H1 (cell line): Measurements from ENCODE around the gene UGGT1. TPM values are rescaled to one million over a fixed set of nuclear protein-coding genes. Genes with fewer than 3 reads are reported as not detected.

Experiments used
- CTCF ChIA-PET: fragments of 300-600 bp; sonication (Branson Sonifier 250); formaldehyde crosslinking; loops from one replicate; lab custom pipeline; 2021; ENCODE audit not compliant: partially characterized antibody; lab: Charles Lee
- POLR2A ChIA-PET: fragments of 300-600 bp; sonication (Branson Sonifier 250); formaldehyde crosslinking; loops from one replicate; lab custom pipeline; 2021; ENCODE audit warnings: inconsistent platforms; ENCODE audit not compliant: partially characterized antibody; lab: Charles Lee
- DNase-seq, 2 experiments: peaks; one replicate each; pipeline versions ENCODE4 v3.0.0 to v3.0.0-alpha.2; 2010 to 2022; ENCODE audit warnings: low spot score in 2 of 2, low read depth in 1 of 2, mixed read lengths in 1 of 2
- FAIRE-seq: peaks from 2 replicates; lab custom pipeline; 2011; peaks lifted over from hg19 to GRCh38; lab: Jason Lieb, UNC
- H2AFZ ChIP-seq: 2 replicates; pipeline ENCODE4 v1.8.1; 2012; ENCODE audit warnings: low read length, inconsistent platforms
- H2AK5ac ChIP-seq: 2 replicates; pipeline ENCODE4 v1.6.1; 2013; ENCODE audit warnings: low read depth, low read length
- H2BK120ac ChIP-seq: replicated peaks from 2 replicates; pipeline ENCODE3; 2013; ENCODE audit warnings: low read depth, low read length, inconsistent platforms
- H2BK12ac ChIP-seq: 2 replicates; pipeline ENCODE4 v1.6.1; 2013; ENCODE audit warnings: low read depth, low read length
- H2BK15ac ChIP-seq: 2 replicates; pipeline ENCODE4 v1.6.1; 2013; ENCODE audit warnings: low read length
- H2BK20ac ChIP-seq: 2 replicates; pipeline ENCODE4 v1.6.1; 2013; ENCODE audit warnings: low read length
- H2BK5ac ChIP-seq: 2 replicates; pipeline ENCODE4 v1.6.1; 2013; ENCODE audit warnings: low read depth, low read length
- H3K14ac ChIP-seq: 2 replicates; pipeline ENCODE4 v1.6.1; 2013; ENCODE audit warnings: inconsistent platforms; ENCODE audit not compliant: insufficient read length
- H3K18ac ChIP-seq: 2 replicates; pipeline ENCODE4 v1.6.1; 2013; ENCODE audit warnings: low read length; ENCODE audit errors: extremely low read depth
- H3K23ac ChIP-seq: 2 replicates; pipeline ENCODE4 v1.6.1; 2013; ENCODE audit warnings: inconsistent platforms; ENCODE audit not compliant: insufficient read length
- H3K23me2 ChIP-seq: 2 replicates; pipeline ENCODE4 v1.6.1; 2013; ENCODE audit warnings: low read depth, low read length
- H3K27ac ChIP-seq: 2 replicates; pipeline ENCODE4 v1.6.1; 2011; ENCODE audit warnings: low read depth, low read length, inconsistent platforms
- H3K27me3 ChIP-seq, 4 experiments: replicated peaks in 1 of 4; 1 replicate in 1 of 4; 2 replicates in 3 of 4; pipeline versions ENCODE4 v1.6.1 to v1.8.1; 2011 to 2013; ENCODE audit warnings: low read length in 3 of 4, mild to moderate bottlenecking in 3 of 4, inconsistent platforms in 2 of 4, mixed read lengths in 2 of 4, moderate library complexity in 1 of 4; ENCODE audit not compliant: control insufficient read depth in 3 of 4, insufficient read depth in 3 of 4; ENCODE audit errors: extremely low read depth in 1 of 4
- H3K36me3 ChIP-seq, 4 experiments: 2 replicates each; pipeline versions ENCODE4 v1.6.1 to v1.8.1; 2011 to 2013; ENCODE audit warnings: mild to moderate bottlenecking in 4 of 4, low read length in 3 of 4, moderate library complexity in 2 of 4, control low read depth in 1 of 4, inconsistent platforms in 1 of 4; ENCODE audit not compliant: insufficient read depth in 4 of 4, control insufficient read depth in 2 of 4
- H3K4ac ChIP-seq: replicated peaks from 2 replicates; pipeline ENCODE3; 2013; ENCODE audit warnings: low read length, low read depth, mixed read lengths, inconsistent platforms; ENCODE audit not compliant: insufficient read length
- H3K4me1 ChIP-seq, 4 experiments: replicated peaks in 1 of 4; 1 replicate in 1 of 4; 2 replicates in 3 of 4; pipeline versions ENCODE4 v1.6.1 to v1.8.1; 2011 to 2013; ENCODE audit warnings: low read length in 3 of 4, inconsistent platforms in 2 of 4, mixed read lengths in 1 of 4; ENCODE audit not compliant: insufficient read depth in 4 of 4, control insufficient read depth in 3 of 4
- H3K4me2 ChIP-seq, 2 experiments: 2 replicates each; pipeline versions ENCODE4 v1.6.1 to v1.8.1; 2011 to 2013; ENCODE audit warnings: low read depth in 2 of 2, low read length in 2 of 2, control low read depth in 1 of 2, inconsistent platforms in 1 of 2, mild to moderate bottlenecking in 1 of 2; ENCODE audit not compliant: insufficient read depth in 1 of 2
- H3K4me3 ChIP-seq, 4 experiments: fragments of 200-600, 300-600 bp in 1 of 4; sonication (generic), shearing (Covaris generic), sonication (Bioruptor Twin) in 1 of 4; 2 replicates each; pipeline versions ENCODE4 v1.5.1 to v1.8.1; 2011 to 2016; ENCODE audit warnings: low read length in 4 of 4, low read depth in 3 of 4, control low read depth in 2 of 4, inconsistent platforms in 2 of 4, mild to moderate bottlenecking in 2 of 4, mixed read lengths in 1 of 4, moderate library complexity in 1 of 4; ENCODE audit not compliant: insufficient read depth in 2 of 4; ENCODE audit errors: extremely low read depth in 1 of 4
- H3K56ac ChIP-seq: replicated peaks from 2 replicates; pipeline ENCODE3; 2013; ENCODE audit warnings: low read depth, mild to moderate bottlenecking, mixed read lengths, low read length, inconsistent platforms; ENCODE audit not compliant: insufficient read length
- H3K79me1 ChIP-seq: 2 replicates; pipeline ENCODE4 v1.6.1; 2013; ENCODE audit warnings: low read depth, low read length, control low read depth
- H3K79me2 ChIP-seq, 2 experiments: 2 replicates each; pipeline versions ENCODE4 v1.6.1 to v1.8.1; 2012 to 2013; ENCODE audit warnings: low read length in 2 of 2, mild to moderate bottlenecking in 2 of 2, inconsistent platforms in 1 of 2; ENCODE audit not compliant: insufficient read depth in 2 of 2, control insufficient read depth in 1 of 2
- H3K9ac ChIP-seq, 4 experiments: replicated peaks in 1 of 4; 1 replicate in 1 of 4; 2 replicates in 3 of 4; pipeline versions ENCODE4 v1.6.1 to v1.8.1; 2011 to 2013; ENCODE audit warnings: low read depth in 3 of 4, low read length in 3 of 4, control low read depth in 2 of 4, mild to moderate bottlenecking in 2 of 4, moderate library complexity in 2 of 4, inconsistent platforms in 1 of 4; ENCODE audit errors: extremely low read depth in 1 of 4
- H3K9me3 ChIP-seq, 2 experiments: 2 replicates each; pipeline versions ENCODE4 v1.6.1 to v1.8.1; 2012 to 2013; ENCODE audit warnings: mild to moderate bottlenecking in 2 of 2, moderate library complexity in 2 of 2, control low read depth in 1 of 2, inconsistent platforms in 1 of 2, low read depth in 1 of 2, low read length in 1 of 2, mixed read lengths in 1 of 2; ENCODE audit not compliant: insufficient read depth in 2 of 2
- H4K20me1 ChIP-seq, 2 experiments: replicated peaks in 1 of 2; 2 replicates each; pipeline versions ENCODE3 to v1.8.1; 2011 to 2013; ENCODE audit warnings: inconsistent platforms in 2 of 2, low read length in 2 of 2, mild to moderate bottlenecking in 1 of 2; ENCODE audit not compliant: insufficient read depth in 2 of 2, control insufficient read depth in 1 of 2
- H4K5ac ChIP-seq: 2 replicates; pipeline ENCODE4 v1.6.1; 2013; ENCODE audit warnings: low read length, low read depth, mixed read lengths, inconsistent platforms; ENCODE audit not compliant: insufficient read length
- H4K8ac ChIP-seq: 2 replicates; pipeline ENCODE4 v1.8.0; 2013; ENCODE audit warnings: mild to moderate bottlenecking, moderate library complexity, low read length, inconsistent platforms; ENCODE audit not compliant: insufficient read depth; ENCODE audit errors: extremely low read depth
- H4K91ac ChIP-seq: replicated peaks from 2 replicates; pipeline ENCODE3; 2013; ENCODE audit warnings: low read length, mixed read lengths, inconsistent platforms; ENCODE audit not compliant: insufficient read length
- BACH1 ChIP-seq: IDR thresholded peaks from 2 replicates; pipeline ENCODE4 v1.6.1; 2012; ENCODE audit warnings: low read length, improper control_type of control experiment
- BCL11A ChIP-seq, 2 experiments: IDR thresholded peaks; one replicate each; pipeline ENCODE4 v1.6.1; 2011; ENCODE audit warnings: low read depth in 2 of 2, low read length in 2 of 2, mild to moderate bottlenecking in 2 of 2
- CBX8 ChIP-seq: fragments of 300-800, 300-1000 bp; sonication (generic); IDR thresholded peaks from 2 replicates; pipeline ENCODE4 v1.7.1; 2016; ENCODE audit warnings: low read depth, low read length, borderline replicate concordance
- EP300 ChIP-seq, 2 experiments: IDR thresholded peaks; 1 replicate in 1 of 2; 2 replicates in 1 of 2; pipeline ENCODE4 v1.6.1; 2011 to 2012; ENCODE audit warnings: low read depth in 2 of 2, low read length in 2 of 2, mild to moderate bottlenecking in 2 of 2, borderline replicate concordance in 1 of 2, inconsistent platforms in 1 of 2, moderate library complexity in 1 of 2
- NANOG ChIP-seq: IDR thresholded peaks from 2 replicates; pipeline ENCODE4 v1.6.1; 2011; ENCODE audit warnings: low read length, low read depth, mild to moderate bottlenecking, inconsistent platforms; ENCODE audit not compliant: insufficient read depth, poor library complexity, severe bottlenecking
- SP2 ChIP-seq: IDR thresholded peaks from 2 replicates; pipeline ENCODE4 v1.6.1; 2012; ENCODE audit warnings: mild to moderate bottlenecking, low read length, inconsistent platforms
- SP4 ChIP-seq: IDR thresholded peaks from 2 replicates; pipeline ENCODE4 v1.6.1; 2012; ENCODE audit warnings: low read length, inconsistent platforms
- TCF12 ChIP-seq: IDR thresholded peaks from 2 replicates; pipeline ENCODE4 v1.6.1; 2011; ENCODE audit warnings: low read depth, mild to moderate bottlenecking, low read length
- YY1 ChIP-seq: IDR thresholded peaks from 2 replicates; pipeline ENCODE4 v1.6.1; 2011; ENCODE audit warnings: low read depth, mild to moderate bottlenecking, low read length
- WGBS, 2 experiments: shearing (Covaris generic) in 1 of 2; methylation state at CpG; one replicate each; pipeline versions ENCODE4 v1.1.6 to v1.1.7; 2013 to 2015; ENCODE audit warnings: low lambda C conversion rate in 2 of 2, mixed read lengths in 2 of 2, inconsistent platforms in 1 of 2, low coverage in 1 of 2, missing lambda C conversion rate in 1 of 2; ENCODE audit not compliant: insufficient replicate concordance in 2 of 2, insufficient coverage in 1 of 2, insufficient read length in 1 of 2; ENCODE audit errors: extremely low coverage in 1 of 2, missing lambda C conversion rate in 1 of 2; 5-methylcytosine and 5-hydroxymethylcytosine counted together
- polyA plus RNA-seq, 7 experiments: library from polyadenylated mRNA; depleted of rRNA in 3 of 7; stranded (reverse) in 5 of 7; unstranded in 2 of 7; fragments of >200 nt in 5 of 7; fragments of 200-250 nt in 2 of 7; gene quantifications; 1 replicate in 5 of 7; 2 replicates in 1 of 7; 4 replicates in 1 of 7; pipeline versions ENCODE4 v1.2.1 to v1.2.3, GENCODE V29; 2011 to 2013; ENCODE audit warnings: missing spikeins in 2 of 7, mixed read lengths in 2 of 7
- total RNA-seq: library from RNA; stranded (reverse); fragmentation: NEBNext Ultra II Directional; extraction: Animal tissue kit (Norgen Biotek cat#: 25700); gene quantifications from 2 replicates; pipeline ENCODE4 v1.2.1, GENCODE V29; 2021
- TF ChIP-seq, protein P1 (sequence below), 3 experiments: IDR thresholded peaks; 1 replicate in 2 of 3; 2 replicates in 1 of 3; pipeline versions ENCODE4 v1.5.1 to v1.6.1; 2011; ENCODE audit warnings: low read length in 3 of 3, mild to moderate bottlenecking in 3 of 3, inconsistent platforms in 2 of 3, low read depth in 1 of 3, moderate library complexity in 1 of 3; ENCODE audit not compliant: insufficient read depth in 1 of 3; ENCODE audit errors: control extremely low read depth in 1 of 3
- TF ChIP-seq, protein P2 (sequence below): IDR thresholded peaks from 2 replicates; pipeline ENCODE4 v1.6.1; 2012; ENCODE audit warnings: inconsistent platforms

The UGGT1 gene
- total and polyA plus RNA-seq, 2 of the 8 experiments (the other 6 are each of a cell fraction or from before 2014, with no cell fraction given), result 14.9 to 57.3 TPM

DNA sequence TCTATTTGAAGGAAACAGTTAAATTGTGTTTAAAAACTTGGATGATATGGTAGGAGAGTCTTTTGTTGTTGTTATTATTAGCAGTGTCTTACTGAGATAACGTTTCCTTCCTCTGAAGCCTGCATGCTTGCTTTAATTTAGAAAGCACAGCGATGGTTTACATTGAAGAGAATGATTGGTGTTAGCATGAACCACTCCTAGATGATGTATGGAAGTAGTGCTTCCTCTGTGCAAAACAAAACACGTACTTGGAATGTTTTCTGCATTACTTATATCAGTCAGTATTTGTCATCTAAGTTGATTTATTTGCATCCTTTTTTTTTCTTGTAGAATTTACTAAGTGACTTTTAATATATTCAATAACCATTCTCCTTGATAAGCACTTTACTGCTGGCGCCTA lies 89.0 kb downstream of the UGGT1 start:
- Histone ChIP-seq H3K4me1 (no peaks in the 10 kb centered on the region), H3K27ac (no peak overlapping the region), H3K4me3 (no peak overlapping the region), H3K9ac (no peak overlapping the region), H3K9me3 (no peaks in the 10 kb centered on the region), H3K4me2 (no peak overlapping the region), H4K8ac (no peak overlapping the region), H2AK5ac (no peak overlapping the region), H2BK5ac (no peak overlapping the region), H2AFZ (no peak overlapping the region), H3K56ac (no peak overlapping the region), H3K18ac (no peak overlapping the region), H2BK15ac (no peak overlapping the region), H4K5ac (no peak overlapping the region), H3K4ac (no peak overlapping the region), H4K20me1 (no peaks in the 10 kb centered on the region), H3K14ac (no peak overlapping the region), H3K27me3 (no peaks in the 10 kb centered on the region), H2BK20ac (no peak overlapping the region), H3K23ac (no peak overlapping the region), H4K91ac (no peak overlapping the region), H2BK120ac (no peak overlapping the region), H3K79me1 (no peaks in the 10 kb centered on the region), H2BK12ac (no peak overlapping the region), H3K23me2 (no peaks in the 10 kb centered on the region), H3K36me3 (peaks cover 9 to 77% (median 48%) of the 10 kb centered on the region in 4 experiments; a peak in 7 of 8 replicates), H3K79me2 (no peaks in the 10 kb centered on the region)
- POLR2A ChIA-PET, result no interaction called here
- DNase-seq, result no peak
- CTCF ChIA-PET, result interaction anchor here (0.9 to 2.0 kb wide), 8 partner anchors 11 to 126 kb away, joined by 3 to 7 read pairs (median 4); no protein-coding TSS in a partner anchor
- whole genome bisulfite sequencing, 2 experiments, result 88% methylated on average over 4 of the region's 4 CpGs; no CpG with 5 or more reads in 1 of the 2 experiments
- FAIRE-seq, result no peak
- TF ChIP-seq, protein P1, sequence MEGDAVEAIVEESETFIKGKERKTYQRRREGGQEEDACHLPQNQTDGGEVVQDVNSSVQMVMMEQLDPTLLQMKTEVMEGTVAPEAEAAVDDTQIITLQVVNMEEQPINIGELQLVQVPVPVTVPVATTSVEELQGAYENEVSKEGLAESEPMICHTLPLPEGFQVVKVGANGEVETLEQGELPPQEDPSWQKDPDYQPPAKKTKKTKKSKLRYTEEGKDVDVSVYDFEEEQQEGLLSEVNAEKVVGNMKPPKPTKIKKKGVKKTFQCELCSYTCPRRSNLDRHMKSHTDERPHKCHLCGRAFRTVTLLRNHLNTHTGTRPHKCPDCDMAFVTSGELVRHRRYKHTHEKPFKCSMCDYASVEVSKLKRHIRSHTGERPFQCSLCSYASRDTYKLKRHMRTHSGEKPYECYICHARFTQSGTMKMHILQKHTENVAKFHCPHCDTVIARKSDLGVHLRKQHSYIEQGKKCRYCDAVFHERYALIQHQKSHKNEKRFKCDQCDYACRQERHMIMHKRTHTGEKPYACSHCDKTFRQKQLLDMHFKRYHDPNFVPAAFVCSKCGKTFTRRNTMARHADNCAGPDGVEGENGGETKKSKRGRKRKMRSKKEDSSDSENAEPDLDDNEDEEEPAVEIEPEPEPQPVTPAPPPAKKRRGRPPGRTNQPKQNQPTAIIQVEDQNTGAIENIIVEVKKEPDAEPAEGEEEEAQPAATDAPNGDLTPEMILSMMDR (IDR thresholded peaks at IDR 0.05; ENCODE audit: control extremely low read depth in 1 of 3, insufficient read depth in 1 of 3, low read depth in 1 of 3, low read length in 3 of 3), result no peak
- TF ChIP-seq BACH1 (no peak), YY1 (no peak), TCF12 (no peak), EP300 (IDR thresholded peaks at IDR 0.05; ENCODE audit: borderline replicate concordance in 1 of 2, low read depth in 2 of 2, low read length in 2 of 2) (no peak), NANOG (no peak), BCL11A (IDR thresholded peaks at IDR 0.05; ENCODE audit: low read depth in 2 of 2, low read length in 2 of 2) (no peak), SP2 (no peak), CBX8 (no peak), SP4 (no peak)
- TF ChIP-seq, protein P2, sequence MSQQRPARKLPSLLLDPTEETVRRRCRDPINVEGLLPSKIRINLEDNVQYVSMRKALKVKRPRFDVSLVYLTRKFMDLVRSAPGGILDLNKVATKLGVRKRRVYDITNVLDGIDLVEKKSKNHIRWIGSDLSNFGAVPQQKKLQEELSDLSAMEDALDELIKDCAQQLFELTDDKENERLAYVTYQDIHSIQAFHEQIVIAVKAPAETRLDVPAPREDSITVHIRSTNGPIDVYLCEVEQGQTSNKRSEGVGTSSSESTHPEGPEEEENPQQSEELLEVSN, result no peak
